ENCODE results near the gene NAT10.

DNA sequence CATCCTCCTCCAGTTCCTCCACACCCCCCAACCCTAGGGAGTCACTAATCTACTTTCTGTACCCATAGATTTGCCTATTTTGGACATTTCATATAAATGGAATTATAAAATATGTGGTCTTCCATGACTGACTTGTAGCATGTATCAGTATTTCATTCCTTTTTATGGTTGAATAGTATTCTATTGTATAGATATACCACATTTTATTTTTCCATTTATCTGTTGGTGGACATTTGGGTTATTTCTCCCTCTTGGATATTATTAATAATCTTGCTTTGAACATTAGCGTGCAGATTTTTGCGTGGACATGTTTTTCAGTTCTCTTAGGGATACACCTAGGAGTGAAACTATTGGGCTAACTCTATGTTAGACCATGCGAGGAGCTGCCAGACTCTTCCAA is 23.4 kb downstream of the NAT10 start:
- no peak for TF ChIP-seq POLR2AphosphoS5 (IDR thresholded peaks at IDR 0.05; ENCODE audit: low read depth, low read length)
- no peak for TF ChIP-seq SIN3A (IDR thresholded peaks at IDR 0.05; ENCODE audit: borderline replicate concordance, insufficient read depth, low read length)
- TF ChIP-seq REST (IDR thresholded peaks at IDR 0.05; ENCODE audit: insufficient read depth in 1 of 2, low read depth in 2 of 2, low read length in 2 of 2): no peak
- TF ChIP-seq TAF1 (IDR thresholded peaks at IDR 0.05; ENCODE audit: borderline replicate concordance, insufficient read depth, low read length): no peak
- TF ChIP-seq FOXP2 (optimal IDR thresholded peaks at IDR 0.05; ENCODE audit: borderline replicate concordance, extremely low read depth, extremely low read length, insufficient read depth): no peak
